GM20431 (cell line): ENCODE data around the gene VRK1.
"Not testable (repeated sequence)": the region's sequence is repeated elsewhere in the genome, so short reads cannot be mapped to it uniquely, and the experiment has no call there.

Experiments
- in situ Hi-C: fragments of 300-500 bp; cut with MseI, MboI; formaldehyde crosslinking; loops from one replicate; pipeline ENCODE4 v1.15.0; 2020; ENCODE audit warnings: low sequenced_read_pairs; ENCODE audit not compliant: unreplicated experiment

The VRK1 gene, protein sequence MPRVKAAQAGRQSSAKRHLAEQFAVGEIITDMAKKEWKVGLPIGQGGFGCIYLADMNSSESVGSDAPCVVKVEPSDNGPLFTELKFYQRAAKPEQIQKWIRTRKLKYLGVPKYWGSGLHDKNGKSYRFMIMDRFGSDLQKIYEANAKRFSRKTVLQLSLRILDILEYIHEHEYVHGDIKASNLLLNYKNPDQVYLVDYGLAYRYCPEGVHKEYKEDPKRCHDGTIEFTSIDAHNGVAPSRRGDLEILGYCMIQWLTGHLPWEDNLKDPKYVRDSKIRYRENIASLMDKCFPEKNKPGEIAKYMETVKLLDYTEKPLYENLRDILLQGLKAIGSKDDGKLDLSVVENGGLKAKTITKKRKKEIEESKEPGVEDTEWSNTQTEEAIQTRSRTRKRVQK

DNA sequence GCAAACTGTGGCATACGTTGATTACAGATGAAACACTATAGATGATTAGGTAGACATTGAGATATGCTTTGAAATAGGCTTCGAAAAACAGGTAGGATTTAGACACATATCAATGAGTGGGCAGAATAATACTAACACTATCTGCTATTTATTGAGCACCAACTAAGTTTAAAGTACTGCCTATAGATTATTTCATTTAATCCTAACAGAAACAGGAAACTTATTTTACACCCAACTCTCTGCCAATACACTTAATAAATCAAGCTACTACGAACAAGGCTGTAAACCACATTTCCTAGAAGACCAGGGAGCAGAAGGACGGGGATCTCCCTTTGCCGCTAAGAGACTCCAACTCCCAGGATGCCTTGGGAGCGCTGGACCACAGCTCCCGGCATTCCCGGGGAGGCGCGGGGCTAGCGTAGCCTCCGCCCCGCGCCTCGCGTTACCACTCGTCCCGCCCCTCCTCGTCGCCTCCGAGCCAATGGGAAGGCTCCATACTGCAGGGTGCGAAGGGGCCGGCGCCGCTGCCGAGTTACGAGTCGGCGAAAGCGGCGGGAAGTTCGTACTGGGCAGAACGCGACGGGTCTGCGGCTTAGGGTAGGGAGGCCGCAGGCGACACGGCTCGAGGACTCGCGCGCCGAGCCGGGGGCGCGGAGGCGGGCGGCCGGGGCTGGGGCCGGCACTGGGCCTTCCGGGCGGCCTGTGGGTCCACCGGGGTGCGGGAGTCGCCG lies at the start of gene VRK1:
VRK1 (plus strand) TSS at position 532 of the 731 bp plus-strand sequence. CDS start 36,090 bp downstream, outside the sequence.
- in situ Hi-C loops, result no loop called here

DNA sequence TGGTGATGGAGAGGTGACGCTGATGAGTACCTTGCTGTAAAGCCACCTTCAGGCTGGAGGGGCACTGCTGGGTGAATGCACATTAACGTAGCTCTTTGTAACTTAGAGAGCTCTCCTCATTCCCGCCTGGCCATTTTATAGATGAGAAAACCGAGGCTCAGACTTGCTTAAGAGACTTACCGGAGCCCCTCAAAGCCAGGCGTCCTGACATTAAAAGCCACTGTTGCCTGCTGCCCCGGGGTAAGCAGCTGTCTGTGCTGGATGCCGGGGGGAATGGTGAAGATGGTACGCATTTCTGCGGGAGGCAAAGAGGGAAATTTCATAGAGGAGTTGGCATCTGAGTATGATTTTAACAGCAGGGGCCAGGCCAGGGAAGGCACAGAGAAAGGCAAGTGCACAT lies 49.6 kb upstream of the VRK1 start:
- in situ Hi-C loops, result loop anchor here (10.0 kb wide), 1 partner anchor 163 kb away; no protein-coding TSS in a partner anchor

DNA sequence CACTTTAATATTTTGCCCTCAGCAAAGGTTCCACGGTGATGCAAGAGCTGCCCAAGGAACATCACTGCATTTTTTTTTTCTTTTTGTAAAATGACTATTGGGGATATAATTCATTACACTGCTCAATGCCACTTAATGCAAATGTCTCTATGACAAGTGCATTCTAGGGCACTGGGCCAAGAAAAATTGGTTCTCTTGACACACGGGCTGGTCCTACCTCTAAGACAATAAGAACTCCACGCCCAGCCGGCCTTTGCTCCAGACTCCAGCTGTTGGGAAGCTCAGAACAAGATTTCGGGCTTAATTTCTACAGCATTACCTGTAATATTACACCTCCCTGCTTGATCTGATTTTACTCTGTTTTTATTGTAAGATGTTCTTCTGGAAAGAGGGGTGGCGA lies 48.8 kb upstream of the VRK1 start:
- in situ Hi-C loops, result loop anchor here (10.0 kb wide), 1 partner anchor 164 kb away; no protein-coding TSS in a partner anchor

DNA sequence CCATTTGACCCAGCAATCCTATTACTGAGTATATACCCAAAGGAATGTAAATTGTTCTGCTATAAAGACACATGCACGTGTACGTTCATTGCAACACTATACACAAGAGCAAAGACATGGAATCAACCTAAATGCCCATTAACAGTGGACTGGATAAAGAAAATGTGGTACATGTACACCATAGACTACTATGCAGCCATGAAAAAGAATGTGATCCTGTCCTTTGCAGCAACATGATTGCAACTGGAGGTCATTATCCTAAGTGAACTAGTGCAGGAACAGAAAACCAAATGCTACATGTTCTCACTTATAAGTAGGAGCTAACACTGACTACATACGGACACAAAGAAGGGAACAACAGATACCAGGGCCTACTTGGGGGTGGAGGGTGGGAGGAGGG lies 45.7 kb upstream of the VRK1 start:
- in situ Hi-C loops, result no loop called here

DNA sequence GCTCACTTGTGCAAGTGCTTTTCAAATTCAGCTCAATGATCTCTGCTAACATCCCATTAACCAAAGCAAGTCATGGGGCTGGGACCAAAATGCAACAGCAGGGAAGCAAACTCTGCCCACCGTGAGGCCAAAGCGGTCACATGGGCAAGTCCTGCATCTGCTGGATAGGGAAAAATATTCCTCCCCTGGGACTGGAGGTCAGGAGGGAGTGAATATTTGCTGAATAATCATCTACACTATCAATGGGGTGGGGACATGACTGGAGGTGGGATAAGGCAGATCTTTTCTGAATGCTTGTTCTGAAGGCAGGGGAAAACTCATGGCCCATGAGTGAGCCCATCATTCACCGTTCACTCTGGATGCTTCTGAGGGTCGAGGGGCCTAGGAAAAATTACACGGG lies 45.1 kb upstream of the VRK1 start:
- in situ Hi-C loops, result no loop called here

DNA sequence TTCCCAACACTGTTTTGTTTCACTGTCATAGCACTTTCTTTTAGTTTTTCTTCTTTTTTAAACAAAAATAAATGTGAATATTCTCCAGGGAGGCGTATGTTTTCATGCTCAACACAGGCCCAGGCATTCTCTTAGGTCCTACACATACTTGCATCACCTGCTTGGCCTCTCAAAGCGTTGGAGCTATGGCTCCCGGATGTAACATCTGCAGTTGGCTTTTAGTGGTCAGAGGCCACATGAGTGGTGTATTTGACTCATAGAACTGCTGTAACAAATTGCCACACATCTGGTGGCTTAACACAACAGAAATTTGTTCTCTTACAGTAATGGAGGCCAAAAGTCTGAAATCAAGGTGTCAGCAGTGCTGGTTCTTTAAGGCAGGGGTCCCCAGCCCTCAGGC lies 44.6 kb upstream of the VRK1 start:
- in situ Hi-C loops, result no loop called here

DNA sequence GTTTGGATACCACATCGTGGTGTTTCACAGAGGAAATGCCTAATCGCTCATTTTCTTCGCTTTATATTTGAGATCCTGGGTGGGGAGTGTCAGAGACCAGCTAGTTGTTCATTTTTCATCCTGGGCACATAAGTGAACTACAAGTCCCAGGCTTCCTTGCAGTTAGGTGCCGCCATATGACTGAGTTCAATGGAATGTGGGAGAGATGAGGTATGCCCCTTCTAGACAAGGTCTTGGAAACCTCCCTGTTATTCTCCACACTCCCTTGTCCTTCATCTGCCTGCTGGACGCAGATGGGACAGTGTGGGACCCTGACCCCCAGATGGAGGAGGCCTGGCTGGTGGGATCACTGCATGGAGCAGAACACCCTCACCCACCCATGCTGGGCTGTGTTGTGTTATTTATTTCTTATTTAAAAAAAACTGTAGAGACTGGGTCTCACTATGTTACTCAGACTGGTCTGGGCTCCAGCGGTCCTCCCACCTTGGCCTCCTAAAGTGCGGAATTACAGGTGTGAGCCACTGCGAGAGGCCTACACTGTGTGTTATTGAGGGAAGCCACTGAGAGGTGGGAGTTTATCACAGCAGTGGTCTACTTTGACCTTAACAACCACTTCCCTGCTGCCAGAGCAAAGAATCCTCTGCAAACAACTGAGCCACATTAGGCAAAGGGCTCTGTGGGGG lies 42.9 kb upstream of the VRK1 start:
- in situ Hi-C loops, result no loop called here

DNA sequence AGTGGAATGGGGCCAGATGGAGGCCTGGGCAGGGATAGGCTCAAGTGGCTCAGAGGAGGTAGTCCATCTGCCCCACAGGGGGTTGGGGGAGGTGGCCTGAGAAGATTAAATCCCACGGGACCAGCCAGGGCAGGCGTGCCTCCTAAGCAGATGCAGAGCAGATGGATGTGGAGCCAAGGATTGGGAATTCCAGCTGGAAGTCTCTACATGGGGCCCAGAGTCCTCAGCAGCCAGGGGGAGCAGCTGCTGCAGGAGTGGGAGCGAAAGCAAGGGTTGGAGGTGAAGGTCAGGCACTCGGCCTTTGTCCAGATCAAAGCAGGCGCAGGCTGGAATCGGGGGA lies 42.4 kb upstream of the VRK1 start:
- in situ Hi-C loops, result no loop called here

DNA sequence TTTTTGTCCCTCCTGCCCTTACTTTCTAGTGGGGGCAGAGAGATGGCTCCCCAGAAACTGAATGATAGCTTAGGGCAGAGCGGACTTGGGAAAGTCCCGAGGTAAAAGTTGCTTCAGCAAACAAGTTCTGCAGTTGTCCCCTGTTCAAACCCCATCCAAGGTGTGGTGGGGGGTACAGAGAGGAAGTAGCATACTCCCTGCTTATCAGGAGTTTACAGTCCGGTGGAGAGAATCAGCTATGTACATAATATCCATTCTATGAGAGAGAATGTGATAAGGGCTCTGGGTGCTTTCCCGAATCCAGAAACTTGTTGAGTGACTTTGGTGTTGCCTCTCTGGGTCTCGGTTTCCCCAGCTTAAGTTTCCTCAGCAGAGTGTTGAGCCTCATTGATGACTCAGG lies 40.4 kb upstream of the VRK1 start:
- in situ Hi-C loops, result no loop called here

DNA sequence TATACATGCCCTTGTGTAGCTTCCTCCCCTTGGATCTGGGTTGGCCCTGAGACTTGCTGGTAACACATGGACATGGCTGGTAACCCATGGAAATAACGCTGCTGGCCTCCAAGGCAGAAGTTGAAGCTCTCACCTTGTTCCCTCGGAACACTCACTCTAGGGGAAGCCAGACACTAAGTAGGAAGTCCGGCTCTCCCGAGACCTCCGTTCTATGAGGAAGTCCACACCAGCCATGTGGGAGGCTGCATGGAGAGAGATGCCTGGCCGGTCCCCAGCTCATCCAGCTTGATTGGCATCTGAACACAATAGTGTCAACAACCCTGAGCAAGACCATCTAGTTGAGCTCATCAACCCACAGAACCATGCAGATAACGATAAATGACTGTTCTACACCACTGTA lies 39.7 kb upstream of the VRK1 start:
- in situ Hi-C loops, result no loop called here

DNA sequence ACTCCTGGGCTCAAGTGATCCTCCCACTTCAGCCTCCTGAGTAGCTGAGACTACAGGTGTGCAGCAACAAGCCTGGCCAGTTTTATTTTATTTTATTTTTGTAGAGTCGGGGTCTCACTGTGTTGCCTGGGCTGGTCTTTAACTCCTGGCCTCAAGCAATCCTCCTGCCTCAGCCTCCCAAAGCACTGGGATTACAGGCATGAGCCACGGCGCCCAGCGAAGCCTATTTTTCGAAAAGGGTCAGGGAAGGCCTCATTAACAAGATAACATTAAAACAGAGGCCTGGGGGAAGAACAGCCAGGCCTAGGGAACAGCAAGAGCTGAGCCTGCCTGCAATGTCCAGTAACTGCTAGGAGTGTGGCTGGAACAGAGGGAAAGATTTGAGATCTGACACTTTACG lies 36.1 kb upstream of the VRK1 start:
- in situ Hi-C loops, result no loop called here

DNA sequence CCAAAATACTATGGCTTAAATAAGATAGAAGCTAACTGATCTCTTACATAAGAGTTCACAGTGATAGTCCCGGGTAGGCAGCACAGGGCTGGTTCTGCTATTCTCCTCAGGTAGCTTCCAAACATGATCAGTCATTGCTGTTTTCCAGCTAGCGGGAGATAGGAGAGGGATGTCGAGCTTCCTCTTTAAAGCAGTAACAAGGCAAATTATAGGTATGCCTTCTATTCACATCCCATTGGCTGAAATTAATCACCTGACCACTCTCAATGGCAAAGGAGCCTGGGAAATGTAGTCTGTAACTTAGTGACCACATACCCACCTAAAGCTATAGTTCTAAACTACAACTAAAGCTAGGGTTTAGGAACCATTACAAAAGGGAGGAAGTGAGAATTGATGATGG lies 34.5 kb upstream of the VRK1 start:
- in situ Hi-C loops, result no loop called here

DNA sequence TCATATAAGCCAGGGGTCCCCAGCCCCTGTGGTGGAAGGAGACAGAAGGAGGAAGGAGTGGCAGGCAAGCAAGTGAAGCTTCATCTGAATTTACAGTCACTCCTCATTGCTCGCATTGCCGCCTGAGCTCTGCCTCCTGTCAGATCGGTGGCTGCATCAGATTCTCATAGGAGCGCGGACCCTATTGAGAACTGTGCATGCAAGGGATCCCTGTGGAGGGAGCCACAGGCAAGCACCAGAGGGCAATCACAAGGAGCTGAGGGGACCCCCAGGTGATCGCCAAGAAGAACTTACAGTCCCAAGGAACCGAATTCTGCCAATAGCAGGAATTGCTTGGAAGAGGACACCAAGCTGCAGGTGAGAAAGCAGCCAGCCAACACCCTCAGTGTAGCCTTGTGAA lies 33.2 kb upstream of the VRK1 start:
- in situ Hi-C loops, result no loop called here

DNA sequence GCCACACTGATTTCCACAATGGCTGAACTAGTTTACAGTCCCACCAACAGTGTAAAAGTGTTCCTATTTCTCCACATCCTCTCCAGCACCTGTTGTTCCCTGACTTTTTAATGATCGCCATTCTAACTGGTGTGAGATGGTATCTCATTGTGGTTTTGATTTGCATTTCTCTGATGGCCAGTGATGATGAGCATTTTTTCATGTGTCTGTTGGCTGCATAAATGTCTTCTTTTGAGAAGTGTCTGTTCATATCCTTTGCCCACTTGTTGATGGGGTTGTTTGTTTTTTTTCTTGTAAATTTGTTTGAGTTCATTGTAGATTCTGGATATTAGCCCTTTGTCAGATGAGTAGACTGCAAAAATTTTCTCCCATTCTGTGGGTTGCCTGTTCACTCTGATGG lies 32.0 kb upstream of the VRK1 start:
- in situ Hi-C loops, result not testable (repeated sequence)

DNA sequence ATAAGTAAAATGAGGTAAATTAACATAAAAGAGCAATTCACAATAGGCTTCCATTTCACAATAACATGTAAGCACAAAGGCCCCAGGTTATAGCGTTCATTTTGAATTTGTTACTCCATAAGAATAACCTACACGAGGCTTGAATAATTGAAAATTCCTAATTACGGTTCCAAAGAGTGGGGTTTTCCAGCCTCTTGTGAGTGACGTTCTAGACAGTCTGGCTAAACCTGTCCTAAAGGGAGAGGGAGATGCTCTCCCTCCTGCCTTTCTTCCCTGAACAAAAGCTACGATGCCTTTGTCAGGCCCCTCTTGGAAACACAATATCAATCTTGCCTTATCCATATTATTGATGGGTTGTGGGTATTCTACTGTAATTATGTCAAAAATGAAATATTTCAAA lies 24.3 kb upstream of the VRK1 start:
- in situ Hi-C loops, result no loop called here

DNA sequence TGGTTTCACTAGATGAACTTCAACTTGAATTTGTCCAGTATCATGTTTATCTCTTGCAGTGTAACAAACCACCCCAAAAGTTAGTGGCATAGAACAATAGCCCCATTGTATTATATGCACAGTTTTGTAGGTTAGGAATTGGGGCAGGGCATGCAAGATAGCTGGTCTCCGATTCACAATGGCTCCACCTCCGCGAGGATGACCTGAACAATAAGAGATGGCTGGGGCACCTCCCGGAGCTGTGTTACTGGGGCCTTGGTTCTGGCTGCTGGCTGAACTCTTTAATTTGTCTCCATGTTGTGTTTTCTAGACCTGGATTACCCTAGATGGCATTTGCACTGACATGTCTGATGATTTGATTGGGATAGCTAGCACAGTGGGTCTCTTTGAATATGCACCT lies 20.4 kb upstream of the VRK1 start:
- in situ Hi-C loops, result no loop called here

DNA sequence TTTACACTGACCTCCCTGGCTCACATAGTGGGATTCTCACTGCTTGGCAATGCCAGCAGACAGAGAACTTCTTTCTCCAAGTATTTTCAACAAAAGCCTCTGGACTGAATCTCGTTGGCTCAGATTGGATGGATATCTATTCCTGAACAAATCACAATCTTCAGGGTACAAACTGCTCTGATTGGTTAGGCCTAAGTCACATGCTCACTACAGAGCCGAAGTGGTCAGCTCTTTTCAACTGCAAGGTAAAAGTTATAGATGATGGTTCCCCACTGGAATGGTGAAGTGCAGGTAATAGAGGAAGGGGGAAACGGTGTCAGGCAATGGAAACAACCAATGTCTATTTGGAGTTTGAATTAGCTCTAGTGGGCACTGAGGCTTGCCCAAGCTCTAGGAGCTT lies 16.7 kb upstream of the VRK1 start:
- in situ Hi-C loops, result no loop called here

DNA sequence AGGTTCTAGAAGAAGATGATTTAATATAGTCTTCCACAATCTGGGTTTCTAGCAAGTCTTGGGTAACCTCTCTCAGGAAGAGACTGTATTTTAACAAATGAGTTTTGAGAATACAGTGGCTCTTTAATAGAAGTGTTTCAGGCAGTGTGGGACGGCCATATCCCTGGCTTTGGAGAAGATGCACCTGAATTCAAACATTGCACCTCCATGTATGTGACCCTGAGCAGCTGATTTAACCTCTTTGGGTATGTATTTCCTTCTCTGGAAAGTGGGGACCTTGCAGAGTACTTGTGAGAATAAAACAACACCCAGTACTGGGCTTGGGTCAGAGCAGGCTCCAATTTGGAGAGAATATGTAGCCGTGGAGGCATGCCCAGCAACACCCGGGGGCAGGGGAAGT lies 15.8 kb upstream of the VRK1 start:
- in situ Hi-C loops, result no loop called here

DNA sequence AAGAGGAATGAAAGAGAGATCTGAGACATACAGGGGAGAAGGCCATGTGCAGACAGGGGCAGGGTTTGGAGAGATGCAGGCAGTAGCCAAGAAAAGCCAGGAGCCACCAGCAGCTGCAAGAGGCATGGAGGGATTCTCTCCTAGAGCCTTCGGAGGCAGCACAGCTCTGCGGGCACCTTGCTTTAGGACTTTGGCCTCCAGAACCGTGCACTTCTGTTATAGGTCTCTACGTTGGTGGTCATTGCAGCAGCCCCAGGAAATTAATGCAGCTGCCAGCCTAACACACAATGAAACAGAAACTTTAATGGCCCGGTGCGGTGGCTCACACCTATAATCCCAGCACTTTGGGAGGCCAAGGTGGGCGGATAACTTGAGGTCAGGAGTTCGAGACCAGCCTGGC lies 14.7 kb upstream of the VRK1 start:
- in situ Hi-C loops, result no loop called here

DNA sequence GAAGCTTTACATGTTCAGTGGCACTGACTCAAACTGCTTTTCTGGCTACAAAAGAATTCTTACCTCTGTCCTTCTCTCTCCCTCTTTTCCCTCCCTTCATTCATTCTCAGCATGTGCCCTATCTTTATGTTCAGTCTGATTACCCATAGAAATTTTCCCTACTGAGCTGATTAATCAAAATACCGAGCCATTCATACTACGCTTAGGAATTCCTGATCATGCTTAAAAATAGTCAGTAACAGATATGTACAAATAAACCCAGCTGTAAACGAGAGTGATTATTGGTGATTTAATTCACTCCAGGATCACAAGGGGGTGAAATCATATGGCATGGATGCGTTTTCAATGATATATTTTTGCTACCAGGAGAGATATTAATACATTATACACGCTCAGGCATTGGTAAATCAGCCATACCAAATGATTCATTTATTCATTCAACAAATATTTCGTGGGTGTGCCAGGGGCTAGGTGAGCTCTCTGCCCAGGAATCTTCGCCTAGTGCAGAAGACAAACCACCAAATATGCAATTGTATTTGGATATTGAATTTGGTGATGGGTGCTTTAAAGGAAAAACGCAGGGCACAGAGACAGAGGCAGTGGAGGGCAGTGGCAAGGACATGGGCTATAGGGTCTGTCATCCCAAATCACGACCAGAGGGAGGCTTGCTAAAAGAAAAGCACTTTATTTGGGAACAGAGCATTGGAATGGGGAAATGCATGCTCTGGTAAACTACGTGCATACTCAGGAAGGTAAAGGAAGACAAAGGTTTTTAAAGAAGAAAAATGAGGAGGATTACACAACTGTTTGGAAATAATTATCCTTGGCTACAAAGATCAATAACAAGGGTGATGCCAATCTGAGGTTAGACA lies 13.9 kb upstream of the VRK1 start:
- in situ Hi-C loops, result no loop called here
